Measurements from ENCODE around the gene SCYGR2. TPM values are rescaled to one million over a fixed set of nuclear protein-coding genes. Genes with fewer than 3 reads are reported as not detected.

Gene SCYGR2
- total RNA-seq, 1 experiment from 2014 or later = not detected

DNA sequence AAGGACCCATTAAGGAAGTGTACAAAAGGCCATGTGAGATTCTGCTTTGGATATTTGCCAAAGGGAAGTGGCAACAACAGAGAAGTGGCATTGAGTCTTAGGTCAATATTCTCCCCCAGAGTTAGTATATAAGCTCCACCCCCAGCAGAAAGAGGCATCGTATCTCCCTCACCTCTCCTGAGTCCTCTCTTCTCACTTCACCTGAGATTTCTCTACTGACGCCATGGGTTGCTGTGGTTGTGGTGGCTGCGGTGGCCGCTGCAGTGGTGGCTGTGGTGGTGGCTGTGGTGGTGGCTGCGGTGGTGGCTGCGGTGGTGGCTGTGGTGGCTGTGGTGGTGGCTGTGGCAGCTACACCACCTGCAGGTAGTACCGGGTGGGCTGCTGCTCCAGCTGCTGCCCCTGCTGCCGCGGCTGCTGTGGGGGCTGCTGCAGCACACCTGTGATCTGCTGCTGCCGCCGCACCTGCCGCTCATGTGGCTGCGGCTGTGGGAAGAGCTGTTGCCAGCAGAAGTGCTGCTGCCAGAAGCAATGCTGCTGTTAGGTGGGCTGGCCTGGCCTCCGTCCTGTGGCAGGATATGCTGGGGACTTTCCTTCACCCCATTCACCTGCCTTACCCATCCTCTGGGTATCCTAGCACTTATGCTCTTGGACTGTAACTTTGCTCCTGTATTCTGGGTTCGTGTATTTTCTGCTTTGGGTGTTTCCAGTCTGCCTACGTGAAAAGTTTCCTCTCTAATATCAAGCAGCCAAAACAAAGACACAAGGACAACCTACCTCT is 10.1 kb downstream of the SCYGR2 start:
- DNase-seq (ENCODE audit: low read depth) = no peak
- in situ Hi-C loops (cut with HindIII; ENCODE audit: low pct_unique_long_range_greater_than_20kb, low sequenced_read_pairs) = no loop called here

DNA sequence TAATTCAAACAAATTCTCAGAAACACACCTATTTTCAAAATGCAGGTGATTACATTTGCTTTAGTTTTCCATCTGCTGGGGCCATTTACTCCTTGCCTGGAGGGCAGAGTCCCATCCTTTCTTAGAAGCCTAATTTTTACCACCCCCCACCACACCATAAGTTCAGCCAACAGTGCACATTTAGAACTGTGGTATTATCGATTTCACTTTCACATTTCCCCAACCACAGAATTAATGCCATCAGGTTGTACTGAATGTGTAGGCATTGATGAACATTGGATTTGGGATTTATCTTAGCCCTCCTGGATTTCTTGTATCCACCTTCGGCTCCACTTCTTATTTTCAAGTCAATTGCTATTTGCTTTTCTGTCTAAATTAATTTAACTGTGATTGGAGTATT is 11.4 kb downstream of the SCYGR2 start:
- in situ Hi-C loops (cut with HindIII; ENCODE audit: low pct_unique_long_range_greater_than_20kb, low sequenced_read_pairs) = no loop called here
- DNase-seq (ENCODE audit: low read depth) = no peak

GRCh38 chr2:227612546-227613271 is 14.0 kb downstream of the SCYGR2 start:
- in situ Hi-C loops (cut with HindIII; ENCODE audit: low pct_unique_long_range_greater_than_20kb, low sequenced_read_pairs) = no loop called here
- no peak for DNase-seq (ENCODE audit: low read depth)

DNA sequence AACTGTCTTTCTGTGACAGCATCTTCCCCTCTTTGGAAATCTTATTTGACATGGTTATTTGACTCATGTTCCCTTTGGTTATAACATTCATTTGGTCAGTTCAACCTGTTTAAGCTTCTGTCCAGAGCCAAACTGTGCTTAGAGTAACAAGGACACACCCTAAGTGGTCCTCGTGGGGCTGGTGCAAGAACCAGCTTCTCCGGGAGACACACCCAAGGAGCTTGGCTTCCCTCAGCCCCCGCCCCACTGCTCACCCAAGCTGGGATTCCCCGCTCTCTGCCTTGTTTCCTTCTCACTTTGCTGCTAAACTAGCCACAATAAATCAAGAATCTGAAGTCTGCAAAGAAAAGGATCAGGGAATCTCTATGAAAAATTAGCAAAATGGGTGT is 14.6 kb downstream of the SCYGR2 start:
- in situ Hi-C loops (cut with HindIII; ENCODE audit: low pct_unique_long_range_greater_than_20kb, low sequenced_read_pairs) = no loop called here
- DNase-seq (ENCODE audit: low read depth) = no peak

DNA sequence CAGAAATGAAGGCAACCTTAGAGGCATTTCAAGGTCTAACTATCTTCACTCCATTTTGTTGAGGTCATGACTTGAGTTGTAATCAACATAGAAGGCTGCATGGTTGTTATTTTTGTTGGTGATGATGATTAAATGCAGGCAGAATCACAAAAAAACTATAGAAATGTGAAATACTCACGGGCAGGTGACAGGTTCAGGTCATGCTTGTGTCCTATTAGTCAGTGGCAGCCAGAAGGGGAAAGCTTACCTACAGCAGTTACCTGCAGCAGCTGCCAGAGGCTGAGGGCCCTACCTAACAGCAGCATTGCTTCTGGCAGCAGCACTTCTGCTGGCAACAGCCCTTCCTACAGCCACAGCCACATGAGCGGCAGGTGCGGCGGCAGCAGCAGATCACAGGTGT is 15.6 kb downstream of the SCYGR2 start:
- in situ Hi-C loops (cut with HindIII; ENCODE audit: low pct_unique_long_range_greater_than_20kb, low sequenced_read_pairs) = no loop called here
- no peak for DNase-seq (ENCODE audit: low read depth)

- no peak for DNase-seq (ENCODE audit: low read depth)
- in situ Hi-C loops (cut with HindIII; ENCODE audit: low pct_unique_long_range_greater_than_20kb, low sequenced_read_pairs) = no loop called here
Measured at GRCh38 chr2:227614740-227615139, 16.0 kb downstream of the SCYGR2 start, which contains the start of gene SCYGR3. TSS of gene SCYGR3 (minus strand) at chr2:227614840. CDS start at chr2:227614840, 0 bp downstream.

DNA sequence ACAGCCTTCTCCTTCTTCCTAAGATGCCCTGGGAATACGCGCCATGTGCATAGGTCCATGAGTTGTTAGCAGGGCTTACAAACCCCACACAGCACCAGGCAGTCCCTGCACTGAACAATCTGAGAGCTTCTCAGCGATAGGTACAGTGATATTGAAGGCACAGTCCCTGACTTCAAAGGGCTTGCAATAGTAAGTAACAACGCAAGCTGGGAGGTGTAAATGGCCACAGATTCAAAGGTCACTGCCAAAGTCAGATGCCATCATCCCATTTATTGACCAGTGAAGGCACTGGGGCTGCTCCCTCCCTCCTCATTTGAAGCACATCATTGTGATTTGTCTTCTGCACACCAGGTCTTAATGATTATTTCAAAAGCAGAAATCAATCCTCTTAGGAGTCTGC is 16.5 kb downstream of the SCYGR2 start:
- no peak for DNase-seq (ENCODE audit: low read depth)
- in situ Hi-C loops (cut with HindIII; ENCODE audit: low pct_unique_long_range_greater_than_20kb, low sequenced_read_pairs) = no loop called here

- DNase-seq (ENCODE audit: low read depth) = no peak
- in situ Hi-C loops (cut with HindIII; ENCODE audit: low pct_unique_long_range_greater_than_20kb, low sequenced_read_pairs) = no loop called here
Measured at GRCh38 chr2:227615906-227616305, 17.2 kb downstream of the SCYGR2 start.

GRCh38 chr2:227616631-227617030 is 17.9 kb downstream of the SCYGR2 start:
- in situ Hi-C loops (cut with HindIII; ENCODE audit: low pct_unique_long_range_greater_than_20kb, low sequenced_read_pairs) = no loop called here
- no peak for DNase-seq (ENCODE audit: low read depth)

DNA sequence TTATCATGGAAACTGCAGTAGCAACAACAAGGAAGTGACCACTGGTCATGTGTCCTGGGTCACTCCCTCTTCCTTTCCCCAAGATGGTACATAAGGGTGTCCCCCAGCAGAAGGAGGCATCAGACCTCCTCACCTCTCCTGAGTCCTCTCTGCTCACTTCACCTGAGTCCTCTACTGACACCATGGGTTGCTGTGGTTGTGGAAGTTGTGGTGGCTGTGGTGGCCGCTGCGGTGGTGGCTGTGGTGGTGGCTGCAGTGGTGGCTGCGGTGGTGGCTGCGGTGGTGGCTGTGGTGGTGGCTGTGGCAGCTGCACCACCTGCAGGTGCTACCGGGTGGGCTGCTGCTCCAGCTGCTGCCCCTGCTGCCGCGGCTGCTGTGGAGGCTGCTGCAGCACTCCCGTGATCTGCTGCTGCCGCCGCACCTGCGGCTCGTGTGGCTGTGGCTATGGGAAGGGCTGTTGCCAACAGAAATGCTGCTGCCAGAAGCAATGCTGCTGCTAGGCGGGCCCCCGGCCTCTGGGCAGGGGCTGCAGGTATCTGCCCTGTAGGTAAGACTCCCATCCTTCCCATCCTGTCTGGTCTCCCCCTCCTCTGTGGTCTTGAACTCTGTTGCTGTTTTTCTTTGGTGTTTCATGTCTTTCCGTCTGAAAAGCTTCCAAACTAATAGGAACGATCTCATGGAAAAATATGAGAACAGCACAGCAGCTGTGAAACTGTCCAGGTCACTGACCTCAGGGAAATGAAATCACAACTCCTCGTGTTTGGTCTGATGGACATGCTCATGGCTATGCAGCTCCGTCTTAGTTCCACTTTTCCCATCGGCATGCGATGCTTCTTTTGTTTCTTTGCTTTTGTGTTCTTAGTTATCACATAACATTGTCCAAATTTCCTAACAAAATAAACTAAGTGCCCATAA is 18.9 kb downstream of the SCYGR2 start, which contains the start of gene SCYGR4:
Gene SCYGR4 (plus strand): TSS at position 183 of the 915 bp plus-strand sequence. CDS start 0 bp downstream, at position 183.
- DNase-seq (ENCODE audit: low read depth) = no peak
- in situ Hi-C loops (cut with HindIII; ENCODE audit: low pct_unique_long_range_greater_than_20kb, low sequenced_read_pairs) = no loop called here

DNA sequence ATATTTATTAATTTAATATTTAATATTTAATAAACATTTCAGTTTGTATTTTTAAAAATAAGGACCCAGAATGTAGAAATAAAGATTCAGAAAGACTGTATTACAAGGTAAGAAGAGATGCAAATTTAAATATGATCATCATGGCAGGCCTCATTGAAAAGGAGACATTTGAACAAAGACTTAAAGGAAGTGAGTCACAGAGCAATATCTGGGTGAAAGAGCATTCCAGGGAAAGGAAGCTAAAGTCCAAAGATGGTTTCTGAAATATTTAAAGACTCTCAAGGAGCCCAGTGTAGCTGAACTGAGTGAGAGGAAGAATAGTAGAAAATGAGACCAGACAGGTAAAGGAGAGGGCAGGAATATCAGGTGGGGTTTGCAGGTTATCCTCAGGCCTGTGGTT is 24.5 kb downstream of the SCYGR2 start:
- no peak for DNase-seq (ENCODE audit: low read depth)
- in situ Hi-C loops (cut with HindIII; ENCODE audit: low pct_unique_long_range_greater_than_20kb, low sequenced_read_pairs) = no loop called here

GRCh38 chr2:227625420-227625819 is 26.7 kb downstream of the SCYGR2 start:
- in situ Hi-C loops (cut with HindIII; ENCODE audit: low pct_unique_long_range_greater_than_20kb, low sequenced_read_pairs) = no loop called here
- no peak for DNase-seq (ENCODE audit: low read depth)

DNA sequence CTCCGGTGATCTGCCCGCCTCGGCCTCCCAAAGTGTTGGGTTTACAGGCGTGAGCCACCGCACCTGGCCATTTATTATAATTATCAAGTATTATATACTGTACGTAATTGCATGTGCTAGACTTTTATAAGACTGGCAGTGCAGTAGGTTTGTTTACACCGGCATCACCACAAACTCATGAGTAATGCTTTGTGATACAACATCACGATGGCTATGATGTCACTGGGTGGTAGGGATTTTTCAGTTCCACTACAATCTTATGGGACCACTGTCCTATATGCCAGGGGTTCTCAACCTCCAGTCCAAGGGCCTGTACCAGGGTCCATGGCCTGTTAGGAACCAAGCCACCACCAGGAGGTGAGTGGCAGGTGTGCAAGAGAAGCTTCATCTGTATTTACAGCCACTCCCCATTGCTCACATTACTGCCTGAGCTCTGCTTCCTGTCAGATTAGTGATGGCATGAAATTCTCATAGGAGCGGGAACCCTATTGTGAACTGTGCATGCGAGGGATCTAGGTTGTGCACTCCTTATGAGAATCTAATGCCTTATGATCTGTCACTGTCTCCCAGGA is 28.0 kb downstream of the SCYGR2 start:
- no peak for DNase-seq (ENCODE audit: low read depth)
- in situ Hi-C loops (cut with HindIII; ENCODE audit: low pct_unique_long_range_greater_than_20kb, low sequenced_read_pairs) = no loop called here

DNA sequence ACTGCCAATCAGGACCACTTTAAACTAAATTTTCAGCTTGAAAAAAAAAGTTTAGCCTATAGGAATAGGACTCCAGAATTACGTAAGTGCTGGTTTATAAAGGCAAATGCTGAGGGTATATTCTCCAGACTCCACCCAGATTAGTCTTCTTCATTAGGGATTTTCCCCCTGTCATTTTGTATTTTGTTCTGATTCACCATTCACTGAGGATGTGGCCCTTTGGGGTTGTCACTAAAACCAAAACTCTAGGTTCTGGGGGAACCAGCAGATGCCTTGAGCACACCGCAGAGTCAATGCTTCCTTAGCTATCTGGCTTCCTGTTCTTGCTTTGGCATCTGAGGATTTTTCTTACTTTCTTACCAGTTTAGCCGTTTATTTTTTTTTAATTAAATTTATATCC is 29.1 kb downstream of the SCYGR2 start:
- in situ Hi-C loops (cut with HindIII; ENCODE audit: low pct_unique_long_range_greater_than_20kb, low sequenced_read_pairs) = no loop called here

DNA sequence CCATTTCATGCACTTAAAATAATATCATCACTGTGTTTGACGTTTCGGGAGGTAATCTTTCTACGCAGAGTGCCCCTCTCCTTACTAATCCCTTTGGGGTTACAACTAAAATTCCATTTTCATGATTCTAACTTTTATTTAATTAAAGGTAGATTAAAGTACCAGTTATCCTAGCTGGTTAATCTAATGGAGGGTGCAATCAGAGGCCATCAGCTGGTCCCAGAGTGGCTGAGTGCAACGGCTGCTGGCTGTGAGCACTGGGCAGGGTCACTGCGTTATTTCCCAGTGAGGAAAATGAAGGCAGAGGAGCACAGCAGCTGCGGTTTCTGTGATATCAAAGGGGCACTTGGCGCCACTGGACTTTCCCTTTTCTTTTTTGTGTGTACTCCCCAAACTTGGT is 30.7 kb downstream of the SCYGR2 start:
- DNase-seq (ENCODE audit: low read depth) = no peak
- in situ Hi-C loops (cut with HindIII; ENCODE audit: low pct_unique_long_range_greater_than_20kb, low sequenced_read_pairs) = no loop called here

More for the DNA sequence above, 29.1 kb downstream of the SCYGR2 start:
- DNase-seq (ENCODE audit: low read depth) = no peak

DNA sequence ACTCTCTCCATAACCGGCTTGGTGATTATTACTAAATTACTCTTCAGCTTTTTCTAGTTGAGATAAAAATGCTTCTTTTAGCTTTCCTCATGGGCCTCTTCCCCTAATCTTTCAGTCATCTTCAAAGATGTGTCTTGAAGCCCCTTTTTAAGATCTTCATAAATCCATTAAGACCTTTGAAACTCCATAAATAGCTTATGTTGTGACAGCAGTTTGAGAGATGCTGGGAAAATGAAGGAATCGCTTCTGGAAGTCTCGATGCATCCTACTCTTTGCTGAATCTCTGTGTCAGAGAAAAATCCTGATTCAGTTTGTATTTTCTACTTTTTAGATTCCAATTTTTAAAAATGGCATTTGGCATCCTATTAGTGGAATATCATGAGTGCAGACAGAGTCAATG is 31.6 kb downstream of the SCYGR2 start:
- no peak for DNase-seq (ENCODE audit: low read depth)
- in situ Hi-C loops (cut with HindIII; ENCODE audit: low pct_unique_long_range_greater_than_20kb, low sequenced_read_pairs) = no loop called here

GRCh38 chr2:227632827-227633226 is 34.1 kb downstream of the SCYGR2 start:
- in situ Hi-C loops (cut with HindIII; ENCODE audit: low pct_unique_long_range_greater_than_20kb, low sequenced_read_pairs) = no loop called here
- DNase-seq (ENCODE audit: low read depth) = no peak

- no peak for DNase-seq (ENCODE audit: low read depth)
- in situ Hi-C loops (cut with HindIII; ENCODE audit: low pct_unique_long_range_greater_than_20kb, low sequenced_read_pairs) = no loop called here
Measured at GRCh38 chr2:227634201-227634600, 35.5 kb downstream of the SCYGR2 start.

All from Caki2 (cell line).